A549 treated with Hydrocortisone at 1 μM for 4 hours (cell line): ENCODE measurements around the gene PSORS1C2. TPM values are rescaled to one million over a fixed set of nuclear protein-coding genes. Genes with fewer than 3 reads are reported as not detected.

Source experiments
- total RNA-seq: library from RNA; stranded (reverse); fragments of 200-300 nt; extraction: Qiagen RNA extraction; gene quantifications from 5 replicates; pipeline ENCODE4 v1.2.3, GENCODE V29; 2022

The PSORS1C2 gene
- 0.09 TPM in 1 of 5 replicates, not detected in the others for total RNA-seq

DNA sequence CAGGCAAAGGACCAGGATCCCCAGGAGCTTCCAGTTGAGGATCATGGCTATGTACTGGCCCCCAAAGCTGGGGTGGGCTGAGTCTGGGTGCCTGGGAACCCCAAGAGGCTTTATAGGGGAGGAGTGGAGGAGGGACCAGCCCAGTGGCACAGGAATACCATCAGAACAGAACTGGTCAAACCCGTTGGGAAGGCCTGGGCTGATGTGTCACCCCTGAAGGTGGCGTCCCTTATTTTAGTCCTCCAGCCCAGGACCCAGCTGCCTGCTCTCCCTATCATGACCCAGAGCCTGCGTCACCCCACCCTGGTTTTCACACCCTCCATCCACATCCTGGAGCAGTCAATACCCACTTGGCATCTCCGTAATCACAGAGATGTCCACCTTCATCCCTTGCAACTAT lies at the start of gene PSORS1C2:
Gene PSORS1C2 (minus strand): TSS at position 85 of the 400 bp plus-strand sequence. CDS start 40 bp downstream, at position 45.

GRCh38 chr6:31170600-31170881 lies 31.7 kb upstream of the PSORS1C2 start, which contains the start of gene POU5F1:
Gene POU5F1, minus strand, starts transcription at chr6:31170682. Its CDS starts 62 bp downstream, at chr6:31170620.

GRCh38 chr6:31158140-31158862 lies 19.4 kb upstream of the PSORS1C2 start, which contains the start of gene TCF19:
Gene TCF19, plus strand, starts transcription at chr6:31158589. Its CDS starts 881 bp downstream, at chr6:31159470.

GRCh38 chr6:31157513-31158139 lies 18.8 kb upstream of the PSORS1C2 start, which contains the start of gene CCHCR1:
Gene CCHCR1, minus strand, starts transcription at chr6:31157802. Its CDS starts 202 bp downstream, at chr6:31157600.

DNA sequence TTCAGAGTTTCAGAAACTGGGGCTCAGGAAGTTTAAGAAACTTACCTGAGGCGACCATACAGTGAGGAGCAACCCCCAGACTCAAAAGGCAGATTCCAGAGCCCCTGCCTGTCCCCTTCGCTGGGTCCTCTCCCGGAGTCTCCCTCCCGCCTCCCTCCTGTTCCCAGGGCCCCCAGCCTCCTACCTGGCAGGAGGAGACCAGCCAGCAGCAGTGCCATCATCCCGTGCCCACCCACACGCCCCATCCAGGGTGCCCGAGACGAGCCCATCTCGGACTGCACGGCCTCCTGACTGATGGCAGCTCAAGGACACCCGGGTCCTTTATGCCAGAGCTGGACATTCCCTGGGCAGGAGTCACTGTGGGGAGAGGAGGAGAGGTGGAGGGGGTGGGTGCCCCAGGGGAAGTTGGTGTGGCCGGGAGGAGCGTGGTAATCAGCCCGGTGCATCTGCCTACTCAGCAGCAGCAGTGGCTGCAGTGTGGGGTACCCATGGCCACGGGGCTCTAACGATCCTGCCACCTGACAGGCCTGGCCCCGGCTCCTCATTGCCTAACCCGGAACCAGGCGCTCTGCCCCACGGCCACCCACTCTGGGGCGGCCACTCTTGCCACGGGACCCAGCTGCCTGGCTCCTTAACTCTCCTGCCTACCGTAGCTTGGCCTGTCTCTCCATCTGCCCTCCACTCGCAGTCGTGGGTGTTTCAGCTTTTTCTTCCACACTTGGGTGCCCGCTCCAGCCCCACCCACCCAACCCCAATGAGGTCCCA lies 18.5 kb downstream of the PSORS1C2 start, which contains the start of gene CDSN:
Gene CDSN (minus strand): TSS at position 296 of the 765 bp plus-strand sequence. CDS start 27 bp downstream, at position 269.

GRCh38 chr6:31114541-31114878 lies 24.4 kb downstream of the PSORS1C2 start, which contains the start of gene PSORS1C1:
Gene PSORS1C1, plus strand, starts transcription at chr6:31114800. Its CDS starts 14,833 bp downstream, at chr6:31129633.

DNA sequence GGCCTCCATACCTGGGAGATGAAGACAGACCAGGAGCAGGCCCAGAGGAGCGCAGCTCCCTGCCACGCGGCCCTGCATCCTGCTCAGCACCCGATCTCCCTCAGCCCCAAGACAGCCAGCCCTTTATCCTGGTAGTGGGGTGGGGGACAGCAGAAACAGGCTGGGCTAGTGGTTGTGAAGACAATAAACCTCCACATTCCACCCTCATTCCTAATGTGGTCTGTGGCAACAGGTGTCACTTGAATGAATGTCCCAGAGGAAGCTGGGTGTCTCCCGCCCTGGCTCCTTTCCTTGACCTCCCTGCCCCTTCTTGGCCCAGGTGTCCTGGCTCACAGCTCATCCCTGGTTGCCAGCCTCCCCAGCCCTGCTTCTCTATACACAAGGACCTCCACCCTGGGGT lies 26.4 kb downstream of the PSORS1C2 start, which contains the start of gene C6orf15:
Gene C6orf15 (minus strand): TSS at position 98 of the 400 bp plus-strand sequence. CDS start 20 bp downstream, at position 78.

Other genes with a start within 250 kb of the PSORS1C2 start
- gene GTF2H4, start 230.9 kb downstream of the PSORS1C2 start, total RNA-seq = 17.1 to 32.8 TPM (median 18.2 TPM) in 5 replicates
- gene VARS2, start 224.8 kb downstream of the PSORS1C2 start, total RNA-seq = 13.5 to 16.5 TPM (median 14.8 TPM) in 5 replicates
- gene SFTA2, start 206.9 kb downstream of the PSORS1C2 start, total RNA-seq = not detected in 5 replicates
- 0.07 to 0.15 TPM (median 0.12 TPM) in 5 replicates for gene MUCL3, start 198.1 kb downstream of the PSORS1C2 start, total RNA-seq
- 0.02 TPM in 1 of 5 replicates, not detected in the others for gene MUC21, start 155.3 kb downstream of the PSORS1C2 start, total RNA-seq
- gene MUC22, start 128.6 kb downstream of the PSORS1C2 start, total RNA-seq = 0.01 to 0.03 TPM (median 0.02 TPM) in 4 of 5 replicates, not detected in the other
- 0.09 TPM in 1 of 5 replicates, not detected in the others for gene C6orf15, start 26.5 kb downstream of the PSORS1C2 start, total RNA-seq
- gene PSORS1C1, start 24.3 kb downstream of the PSORS1C2 start, total RNA-seq = 3.2 to 6.3 TPM (median 4.4 TPM) in 5 replicates
- 0.05 to 0.07 TPM in 2 of 5 replicates, not detected in the others for gene CDSN, start 18.6 kb downstream of the PSORS1C2 start, total RNA-seq
- 7.0 to 8.0 TPM (median 7.7 TPM) in 5 replicates for gene CCHCR1, start 18.7 kb upstream of the PSORS1C2 start, total RNA-seq
- 13.7 to 14.9 TPM (median 14.4 TPM) in 5 replicates for gene TCF19, start 19.5 kb upstream of the PSORS1C2 start, total RNA-seq
- gene POU5F1, start 31.6 kb upstream of the PSORS1C2 start, total RNA-seq = 10.0 to 17.0 TPM (median 11.3 TPM) in 5 replicates
- gene HLA-C, start 133.0 kb upstream of the PSORS1C2 start, total RNA-seq = 46.3 to 55.2 TPM (median 49.3 TPM) in 5 replicates
- gene HLA-B, start 218.1 kb upstream of the PSORS1C2 start, total RNA-seq = 24.9 to 35.0 TPM (median 28.2 TPM) in 5 replicates